Raji (cell line): ENCODE measurements around the gene FAT1.

Experiments
- POLR2A ChIP-seq: IDR thresholded peaks from 2 replicates; pipeline ENCODE4 v1.6.1; 2011; ENCODE audit warnings: low read depth, low read length, control low read depth; ENCODE audit not compliant: insufficient read depth

FAT1 gene

GRCh38 chr4:186543206-186543605 is 180.4 kb downstream of the FAT1 start:
- no peak for TF ChIP-seq POLR2A

DNA sequence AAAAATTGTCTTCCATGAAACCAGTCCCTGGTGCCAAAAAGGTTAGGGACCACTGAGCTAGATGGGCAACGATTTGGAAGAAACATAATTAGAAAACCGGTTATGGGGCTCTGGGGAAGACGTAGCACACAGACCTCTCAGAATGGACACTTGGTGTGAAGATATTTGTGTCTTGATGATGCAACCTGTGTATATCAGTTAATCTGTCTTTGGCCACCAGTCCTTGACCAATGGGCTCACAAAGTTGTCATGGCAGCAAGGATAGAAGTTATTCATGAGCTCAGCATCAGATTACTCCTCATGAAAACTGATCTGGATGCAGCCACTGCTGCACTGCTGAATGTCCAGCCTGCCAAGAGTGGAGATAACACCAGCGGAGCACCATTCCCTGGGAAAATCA is 181.9 kb downstream of the FAT1 start:
- no peak for TF ChIP-seq POLR2A

- no peak for TF ChIP-seq POLR2A
Measured at GRCh38 chr4:186537843-186538521, 185.7 kb downstream of the FAT1 start.
